KBM-7 (cell line): Measurements from ENCODE around the gene HOMER1.

ENCODE experiments used
- DNase-seq: peaks from one replicate; pipeline ENCODE4 v3.0.0-alpha.2; 2015
- in situ Hi-C: fragments of 300-500 bp; cut with MboI; formaldehyde crosslinking; loops from 2 replicates; pipeline ENCODE4 v1.14.3; 2020; ENCODE audit warnings: low sequenced_read_pairs, low pct_unique_long_range_greater_than_20kb, mixed read lengths

HOMER1 gene

GRCh38 chr5:79513704-79514390 lies at the start of gene HOMER1:
HOMER1 (minus strand) TSS chr5:79514134; CDS start chr5:79512774, 1,360 bp downstream.
- in situ Hi-C loops, result no loop called here
- peak; percentile 79 for DNase-seq

- no peak for DNase-seq
- in situ Hi-C loops, result no loop called here
Observed at GRCh38 chr5:79563247-79563590, 49.3 kb upstream of the HOMER1 start.

GRCh38 chr5:79562351-79563246 lies 48.7 kb upstream of the HOMER1 start:
- in situ Hi-C loops, result no loop called here
- DNase-seq, result no peak

- in situ Hi-C loops, result no loop called here
- DNase-seq, result no peak
Observed at GRCh38 chr5:79561525-79561893, 47.6 kb upstream of the HOMER1 start.

GRCh38 chr5:79560771-79561524 lies 47.0 kb upstream of the HOMER1 start:
- peak; percentile 12 for DNase-seq
- in situ Hi-C loops, result no loop called here

GRCh38 chr5:79555418-79555817 lies 41.5 kb upstream of the HOMER1 start:
- in situ Hi-C loops, result no loop called here

GRCh38 chr5:79552984-79553383 lies 39.0 kb upstream of the HOMER1 start:
- in situ Hi-C loops, result no loop called here
- DNase-seq, result peak; percentile 33

More at GRCh38 chr5:79555418-79555817, 41.5 kb upstream of the HOMER1 start:
- DNase-seq, result no peak

GRCh38 chr5:79547982-79548381 lies 34.0 kb upstream of the HOMER1 start:
- in situ Hi-C loops, result no loop called here
- no peak for DNase-seq

GRCh38 chr5:79547429-79547822 lies 33.5 kb upstream of the HOMER1 start:
- in situ Hi-C loops, result no loop called here
- no peak for DNase-seq

GRCh38 chr5:79546782-79547428 lies 33.0 kb upstream of the HOMER1 start:
- no peak for DNase-seq
- in situ Hi-C loops, result no loop called here

GRCh38 chr5:79544131-79544530 lies 30.2 kb upstream of the HOMER1 start:
- in situ Hi-C loops, result no loop called here
- DNase-seq, result no peak

- DNase-seq, result no peak
- in situ Hi-C loops, result no loop called here
Observed at GRCh38 chr5:79540939-79541338, 27.0 kb upstream of the HOMER1 start.

- in situ Hi-C loops, result no loop called here
- DNase-seq, result no peak
Observed at GRCh38 chr5:79536193-79536906, 22.4 kb upstream of the HOMER1 start.

- DNase-seq, result peak; percentile 14
- in situ Hi-C loops, result no loop called here
Observed at GRCh38 chr5:79535477-79536192, 21.7 kb upstream of the HOMER1 start.

- peak; percentile 51 for DNase-seq
- in situ Hi-C loops, result no loop called here
Observed at GRCh38 chr5:79529110-79529509, 15.2 kb upstream of the HOMER1 start.

- in situ Hi-C loops, result no loop called here
- DNase-seq, result no peak
Observed at GRCh38 chr5:79527431-79527830, 13.5 kb upstream of the HOMER1 start.

- DNase-seq, result no peak
- in situ Hi-C loops, result no loop called here
Observed at GRCh38 chr5:79526928-79527327, 13.0 kb upstream of the HOMER1 start.

GRCh38 chr5:79526493-79526892 lies 12.6 kb upstream of the HOMER1 start:
- no peak for DNase-seq
- in situ Hi-C loops, result no loop called here
